GM12874 (cell line): ENCODE results near the gene HSD17B14.

Experiments
- TF ChIP-seq, protein P1 (sequence below): IDR thresholded peaks from 2 replicates; pipeline ENCODE4 v1.5.1; 2011; ENCODE audit warnings: low read depth, mild to moderate bottlenecking, control low read depth, low read length, moderate library complexity; ENCODE audit not compliant: insufficient read depth

The HSD17B14 gene

DNA sequence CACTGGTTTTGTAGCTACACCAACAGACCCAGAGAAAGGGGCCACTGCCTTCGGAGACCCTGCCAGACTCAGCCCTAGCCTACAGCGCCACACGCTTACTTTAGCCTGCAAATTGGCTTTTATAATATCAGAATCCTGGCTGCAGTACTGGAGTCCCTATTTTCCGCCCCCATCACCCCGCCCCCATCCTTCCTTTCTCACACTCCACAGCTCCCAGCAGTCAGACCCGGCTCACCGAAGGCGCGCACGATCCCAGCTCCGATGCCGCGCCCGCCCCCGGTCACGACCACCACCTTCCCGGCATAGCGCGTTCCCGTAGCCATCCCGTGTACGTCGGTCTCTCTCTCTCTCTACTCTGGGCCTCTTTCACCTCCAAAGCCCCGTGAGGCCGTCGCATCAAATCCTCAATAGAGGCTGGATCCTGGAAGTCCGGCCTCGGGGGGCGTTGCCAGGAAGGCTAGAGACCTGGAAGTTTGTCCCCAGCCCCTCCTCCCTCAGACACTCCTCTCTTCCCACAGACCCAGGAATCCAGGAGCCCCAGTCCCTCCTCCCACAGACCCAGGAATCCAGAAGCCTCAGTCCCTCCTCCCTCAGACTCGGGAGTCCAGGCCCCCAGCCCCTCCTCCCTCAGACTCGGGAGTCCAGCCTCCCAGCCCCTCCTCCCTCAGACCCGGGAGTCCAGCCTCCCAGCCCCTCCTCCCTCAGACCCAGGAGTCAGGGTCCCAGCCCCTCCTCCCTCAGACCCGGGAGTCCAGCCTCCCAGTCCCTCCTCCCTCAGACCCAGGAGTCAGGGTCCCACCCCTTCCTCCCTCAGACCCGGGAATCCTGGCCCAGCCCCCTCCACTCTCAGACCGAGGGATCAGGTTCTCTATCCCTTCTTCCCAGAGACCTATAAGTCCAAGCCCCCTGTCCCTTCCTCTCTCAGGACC, at the start of gene HSD17B14:
HSD17B14 (minus strand) TSS at position 403 of the 929 bp plus-strand sequence; CDS start at position 323, 80 bp downstream.
- TF ChIP-seq, protein P1, sequence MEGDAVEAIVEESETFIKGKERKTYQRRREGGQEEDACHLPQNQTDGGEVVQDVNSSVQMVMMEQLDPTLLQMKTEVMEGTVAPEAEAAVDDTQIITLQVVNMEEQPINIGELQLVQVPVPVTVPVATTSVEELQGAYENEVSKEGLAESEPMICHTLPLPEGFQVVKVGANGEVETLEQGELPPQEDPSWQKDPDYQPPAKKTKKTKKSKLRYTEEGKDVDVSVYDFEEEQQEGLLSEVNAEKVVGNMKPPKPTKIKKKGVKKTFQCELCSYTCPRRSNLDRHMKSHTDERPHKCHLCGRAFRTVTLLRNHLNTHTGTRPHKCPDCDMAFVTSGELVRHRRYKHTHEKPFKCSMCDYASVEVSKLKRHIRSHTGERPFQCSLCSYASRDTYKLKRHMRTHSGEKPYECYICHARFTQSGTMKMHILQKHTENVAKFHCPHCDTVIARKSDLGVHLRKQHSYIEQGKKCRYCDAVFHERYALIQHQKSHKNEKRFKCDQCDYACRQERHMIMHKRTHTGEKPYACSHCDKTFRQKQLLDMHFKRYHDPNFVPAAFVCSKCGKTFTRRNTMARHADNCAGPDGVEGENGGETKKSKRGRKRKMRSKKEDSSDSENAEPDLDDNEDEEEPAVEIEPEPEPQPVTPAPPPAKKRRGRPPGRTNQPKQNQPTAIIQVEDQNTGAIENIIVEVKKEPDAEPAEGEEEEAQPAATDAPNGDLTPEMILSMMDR, result no peak

DNA sequence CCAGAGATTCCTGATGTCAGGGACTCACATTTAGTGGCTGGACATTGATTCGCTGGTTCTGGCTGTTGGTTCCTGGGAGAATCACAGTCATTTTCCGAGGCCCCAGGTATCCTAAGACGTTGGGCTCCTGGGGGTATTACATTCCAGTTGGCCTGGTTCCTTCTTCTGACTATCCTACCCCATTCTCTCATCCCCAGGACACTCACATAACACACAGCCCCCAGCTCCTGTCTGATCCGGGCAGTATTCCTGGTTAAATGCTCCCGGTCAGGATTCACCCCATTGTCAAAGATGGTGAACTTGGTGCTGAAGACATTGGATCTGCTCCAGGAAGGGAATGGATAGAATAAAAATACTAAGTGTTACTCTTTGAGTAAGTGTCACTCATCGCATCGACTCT, 47.4 kb upstream of the HSD17B14 start:
- TF ChIP-seq, protein P1, result no peak

DNA sequence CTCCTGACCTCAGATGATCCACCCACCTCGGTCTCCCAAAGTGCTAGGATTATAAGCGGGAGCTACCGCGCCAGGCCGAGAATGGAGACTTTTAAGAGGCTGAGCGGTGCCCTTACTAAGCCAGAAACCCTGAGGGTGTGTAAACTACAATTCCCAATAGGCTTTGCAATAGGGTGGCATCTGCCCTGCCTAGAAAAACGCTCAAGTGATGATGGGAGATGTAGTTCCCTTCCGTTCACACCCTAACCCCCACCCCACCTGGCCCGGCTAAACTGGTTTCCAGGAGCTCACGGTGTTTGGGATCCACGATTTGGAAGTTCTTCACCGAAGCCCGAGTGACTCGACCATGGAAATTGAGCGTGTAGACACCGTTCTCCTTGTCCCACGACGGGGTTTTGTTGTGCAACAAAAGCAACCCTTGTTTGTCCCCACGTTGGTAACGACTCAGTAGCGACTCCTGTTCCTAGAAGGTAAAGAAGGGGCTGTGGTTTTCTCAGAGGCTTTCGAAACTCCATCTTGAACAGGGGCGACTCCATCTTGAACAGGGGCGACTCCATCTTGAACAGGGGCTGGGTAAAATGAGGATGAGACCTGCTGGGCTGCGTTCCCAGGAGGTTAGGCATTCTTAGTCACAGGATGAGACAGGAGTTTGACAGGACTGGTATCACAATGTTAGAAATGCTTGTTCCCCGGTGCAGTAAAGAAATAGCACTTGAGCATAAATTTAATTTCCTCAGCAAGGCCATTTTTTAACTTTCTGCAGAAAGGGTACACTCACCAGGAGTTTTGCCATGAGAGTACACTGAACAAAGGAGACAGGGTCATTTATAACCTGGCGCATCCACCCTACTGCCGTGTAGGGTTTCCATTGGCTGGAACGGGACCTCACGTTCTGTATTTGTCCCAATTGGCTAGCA, 45.7 kb upstream of the HSD17B14 start:
- TF ChIP-seq, protein P1, result no peak

DNA sequence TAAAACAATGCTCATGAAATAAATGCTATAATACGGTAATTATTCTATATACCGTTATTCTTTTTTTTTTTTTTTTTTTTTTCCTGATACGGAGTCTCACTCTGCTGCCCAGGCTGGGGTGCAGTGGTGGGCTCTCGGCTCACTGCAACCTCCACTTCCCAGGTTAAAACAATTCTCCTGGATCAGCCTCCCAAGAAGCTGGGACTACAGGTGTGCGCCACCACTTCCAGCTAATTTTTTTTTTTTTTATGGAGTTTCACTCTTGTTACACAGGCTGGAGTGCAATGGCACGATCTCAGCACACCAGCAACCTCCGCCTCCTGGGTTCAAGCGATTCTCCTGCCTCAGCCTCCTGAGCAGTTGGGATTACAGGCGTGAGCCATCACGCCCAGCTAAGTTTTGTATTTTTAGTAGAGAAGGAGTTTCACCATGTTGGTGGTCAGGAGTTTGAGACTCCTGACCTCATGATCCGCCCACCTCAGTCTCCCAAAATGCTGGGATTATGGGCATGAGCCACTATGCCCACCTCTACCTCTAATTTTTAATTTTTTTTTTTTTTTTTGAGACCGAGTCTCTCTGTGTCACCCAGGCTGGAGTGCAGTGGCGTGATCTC, 42.8 kb upstream of the HSD17B14 start:
- TF ChIP-seq, protein P1, result no peak

DNA sequence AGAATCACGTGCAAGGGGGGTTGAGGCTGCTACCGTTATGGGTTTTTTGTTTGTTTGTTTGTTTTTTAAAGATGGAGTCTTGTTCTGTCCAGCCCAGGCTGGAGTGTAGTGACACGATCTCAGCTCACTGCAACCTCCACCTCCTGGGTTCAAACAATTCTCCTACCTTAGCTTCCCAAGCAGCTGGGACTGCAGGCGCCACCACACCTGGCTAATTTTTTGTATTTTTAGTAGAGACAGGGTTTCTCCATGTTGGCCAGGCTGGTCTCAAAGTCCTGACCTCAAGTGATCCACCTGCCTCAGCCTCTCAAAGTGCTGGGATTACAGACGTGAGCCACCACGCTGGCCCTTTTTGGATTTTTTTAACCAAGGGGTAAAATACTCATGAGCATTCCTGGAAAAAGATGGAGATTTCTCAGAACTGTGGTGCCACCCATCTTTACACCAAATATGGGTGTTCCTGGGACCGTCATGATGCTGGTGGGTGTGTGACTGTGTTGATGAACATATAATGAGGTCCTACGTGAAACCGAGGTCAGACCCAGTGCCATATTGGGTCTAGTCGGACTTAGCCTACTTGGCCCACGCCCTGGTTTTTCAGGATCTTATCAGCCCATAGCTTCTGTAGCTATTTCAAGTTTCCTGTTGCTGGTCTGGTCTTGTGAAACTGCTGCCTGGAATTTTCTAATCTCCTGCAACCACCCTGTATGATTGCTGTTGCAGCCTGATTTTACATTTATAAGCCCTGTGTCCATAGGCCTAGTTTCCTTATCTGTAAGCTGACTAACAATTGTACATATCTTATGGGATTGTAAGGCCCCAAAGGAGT, 42.1 kb upstream of the HSD17B14 start:
- TF ChIP-seq, protein P1, result no peak

DNA sequence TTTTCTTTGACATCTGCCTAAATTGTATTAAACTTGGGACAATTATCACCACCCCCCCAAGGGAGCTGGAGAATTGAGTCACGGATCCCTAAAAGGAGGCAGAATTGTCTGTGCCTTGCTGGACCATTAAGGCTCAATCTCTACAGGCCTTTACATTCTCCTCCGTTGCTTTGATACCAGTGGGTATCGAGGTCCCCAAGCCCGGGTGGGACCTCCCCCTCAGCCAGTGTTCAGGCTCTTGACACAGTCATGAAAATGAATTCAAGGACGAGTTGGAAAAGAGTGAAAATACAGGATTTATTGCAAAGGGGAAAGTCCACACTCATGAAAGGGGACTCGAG, 41.5 kb upstream of the HSD17B14 start:
- TF ChIP-seq, protein P1, result no peak
